ENCODE data around the gene PLPPR1. TPM values are rescaled to one million over a fixed set of nuclear protein-coding genes. Genes with fewer than 3 reads are reported as not detected.

PLPPR1 gene
- total and polyA plus RNA-seq, 10 donors = not detected

DNA sequence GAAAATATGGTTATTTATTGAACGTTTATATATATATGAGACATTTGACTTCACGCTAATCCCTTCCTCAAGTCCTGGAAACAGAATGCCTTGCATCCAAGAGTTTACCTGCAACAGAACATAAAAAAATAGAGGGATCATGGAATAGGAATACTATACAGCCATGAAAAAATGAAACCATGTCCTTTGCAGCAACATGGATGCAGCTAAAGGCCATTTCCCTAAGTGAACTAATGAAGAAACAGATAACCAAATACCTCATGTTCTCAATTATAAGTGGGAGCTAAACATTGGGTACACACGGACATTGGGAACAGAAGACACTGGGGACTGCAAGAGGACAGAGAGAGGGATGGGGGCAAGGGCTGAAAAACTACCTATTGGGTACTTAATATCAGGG, 343.3 kb downstream of the PLPPR1 start:
- intact Hi-C loops (cut with DNase I; ENCODE audit: low total_unique reads) = no loop called here
- Histone ChIP-seq H3K27ac (no peak overlapping the region), H3K36me3 (no peaks in the 10 kb centered on the region), H3K4me1 (no peaks in the 10 kb centered on the region), H3K9me3 (peaks cover 0 to 4% (median 0%) of the 10 kb centered on the region in 8 donors), H3K27me3 (replicated peaks in 1 of 7) (peaks cover 0 to 6% (median 0%) of the 10 kb centered on the region in 7 donors), H3K4me3 (no peak overlapping the region)
- 88 to 95% (median 93%) methylated on average over 3 of the region's 3 CpGs for WGBS, 5 donors
- DNase-seq = no peak
- TF ChIP-seq POLR2AphosphoS5 (IDR thresholded peaks at IDR 0.05) (no peak), CTCF (IDR thresholded peaks at IDR 0.05 in 8 of 11, conservative IDR thresholded peaks at IDR 0.05 in 3 of 11) (no peak), POLR2A (IDR thresholded peaks at IDR 0.05) (no peak)

DNA sequence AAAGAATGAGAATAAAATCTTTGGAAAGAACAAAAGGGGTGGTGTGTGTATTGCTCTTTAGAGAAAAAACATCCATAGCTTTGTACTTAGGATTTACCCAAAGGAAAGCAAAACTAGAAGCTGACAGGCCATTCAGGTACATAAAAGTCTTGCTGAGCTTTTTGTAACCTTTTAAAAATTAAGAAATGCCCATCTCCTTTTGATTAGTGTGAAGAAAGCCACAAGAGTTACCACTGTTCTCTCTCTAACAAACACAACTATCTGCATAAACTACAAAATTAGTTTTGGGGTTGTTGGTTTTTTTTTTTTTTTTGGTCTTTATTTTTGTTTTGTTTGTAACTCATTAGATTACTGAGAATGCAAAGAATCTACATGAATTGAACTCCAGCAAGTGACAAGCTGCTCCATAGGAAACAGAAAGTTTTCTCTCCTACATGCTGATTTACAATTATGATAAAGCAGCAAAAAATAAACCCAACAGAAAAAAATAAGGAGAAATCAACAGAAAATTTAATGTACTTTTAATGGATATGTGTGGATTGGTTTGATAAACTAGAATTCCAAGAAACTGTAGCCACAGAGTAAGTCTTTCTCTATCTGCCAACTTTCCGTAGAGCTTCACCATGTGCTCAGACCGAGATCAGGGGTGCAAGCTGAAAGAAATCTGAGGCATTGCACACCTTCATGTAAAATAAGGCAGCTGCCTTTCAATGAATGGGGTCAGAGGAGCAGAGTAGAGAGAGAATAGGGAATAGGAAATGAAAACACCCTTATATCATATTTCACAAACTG, 344.0 kb downstream of the PLPPR1 start:
- Histone ChIP-seq H3K27me3 (replicated peaks in 1 of 7) (peaks cover 0 to 6% (median 0%) of the 10 kb centered on the region in 7 donors), H3K4me1 (no peaks in the 10 kb centered on the region), H3K27ac (no peak overlapping the region), H3K4me3 (no peak overlapping the region), H3K36me3 (no peaks in the 10 kb centered on the region), H3K9me3 (peaks cover 0 to 4% (median 0%) of the 10 kb centered on the region in 8 donors)
- no peak for DNase-seq
- WGBS, 5 donors = 61 to 87% (median 67%) methylated on average over 2 of the region's 2 CpGs
- intact Hi-C loops (cut with DNase I; ENCODE audit: low total_unique reads) = no loop called here
- TF ChIP-seq POLR2AphosphoS5 (IDR thresholded peaks at IDR 0.05) = no peak
- no peak for TF ChIP-seq POLR2A (IDR thresholded peaks at IDR 0.05)
- no peak for TF ChIP-seq CTCF (IDR thresholded peaks at IDR 0.05 in 8 of 11, conservative IDR thresholded peaks at IDR 0.05 in 3 of 11)

Small RNA genes within 50 kb of the gene (small RNA-seq; reads per million reads assigned to genes)
- gene RF00322 = 0 reads per million in 4 donors
